Measurements from ENCODE around the gene IPO9. TPM values are rescaled to one million over a fixed set of nuclear protein-coding genes. Genes with fewer than 3 reads are reported as not detected.
A peak's percentile ranks its signal among the peaks of the same experiment; 100 is the strongest.

IPO9 gene
- total RNA-seq, 1 donor from 2014 or later = 17.2 TPM

DNA sequence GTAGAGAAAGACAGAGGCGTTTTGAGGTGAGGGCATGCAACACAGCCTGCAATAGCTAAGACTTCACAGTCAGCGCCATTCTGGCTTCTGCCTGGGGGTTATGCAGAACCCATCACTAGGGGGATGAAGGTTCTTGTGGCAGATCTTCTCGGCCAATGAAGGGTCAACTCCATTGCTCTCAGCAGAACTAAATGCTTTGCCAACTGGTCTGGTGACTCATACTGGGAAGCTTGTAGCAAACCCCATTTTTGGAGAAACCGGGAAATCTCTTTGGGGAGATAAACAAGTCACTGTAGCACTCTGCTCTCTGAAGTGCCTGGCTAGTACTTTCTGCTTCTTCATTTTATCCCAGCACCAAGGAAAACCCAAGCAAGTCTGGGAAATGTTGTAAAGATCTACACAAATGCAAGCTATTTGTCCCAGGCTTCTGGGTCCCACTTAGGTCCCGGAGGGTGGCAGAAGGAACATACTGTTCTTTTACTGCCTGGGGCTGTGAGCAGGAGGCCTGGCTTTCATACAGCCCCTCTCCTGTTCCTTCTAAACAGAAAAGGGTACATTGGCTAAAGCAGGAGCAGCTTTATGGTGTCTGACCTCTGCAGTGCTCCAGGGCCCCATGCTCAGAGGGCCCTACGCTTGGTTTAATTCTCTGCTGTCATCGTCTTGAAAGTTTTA, 88.5 kb downstream of the IPO9 start:
- DNase-seq = no peak
- intact Hi-C loops (cut with DNase I) = no loop called here

DNA sequence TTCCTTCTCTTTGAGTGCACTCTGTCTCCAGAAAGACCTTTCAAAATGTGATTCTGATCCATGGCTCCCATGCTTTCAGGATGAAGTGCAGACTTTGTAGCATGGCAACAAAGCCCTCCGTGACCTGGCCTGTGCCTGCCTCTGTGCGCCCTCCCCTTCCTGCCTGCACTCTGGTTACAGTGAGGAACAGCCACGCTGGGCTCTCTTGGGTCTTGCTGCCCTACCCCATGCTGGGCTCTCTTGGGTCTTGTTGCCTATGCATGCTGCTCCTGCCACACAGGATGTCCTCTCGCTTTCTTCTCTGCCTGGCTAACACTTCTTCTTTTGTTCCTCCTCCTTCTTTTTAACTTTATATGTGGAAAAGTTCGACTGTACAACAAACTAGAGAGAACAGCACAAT, 89.4 kb downstream of the IPO9 start:
- no peak for DNase-seq
- intact Hi-C loops (cut with DNase I) = no loop called here
- ATAC-seq (ENCODE audit: poor library complexity) = no peak

More for the DNA sequence above, 88.5 kb downstream of the IPO9 start:
- peak; percentile 82 for ATAC-seq (ENCODE audit: poor library complexity)

DNA sequence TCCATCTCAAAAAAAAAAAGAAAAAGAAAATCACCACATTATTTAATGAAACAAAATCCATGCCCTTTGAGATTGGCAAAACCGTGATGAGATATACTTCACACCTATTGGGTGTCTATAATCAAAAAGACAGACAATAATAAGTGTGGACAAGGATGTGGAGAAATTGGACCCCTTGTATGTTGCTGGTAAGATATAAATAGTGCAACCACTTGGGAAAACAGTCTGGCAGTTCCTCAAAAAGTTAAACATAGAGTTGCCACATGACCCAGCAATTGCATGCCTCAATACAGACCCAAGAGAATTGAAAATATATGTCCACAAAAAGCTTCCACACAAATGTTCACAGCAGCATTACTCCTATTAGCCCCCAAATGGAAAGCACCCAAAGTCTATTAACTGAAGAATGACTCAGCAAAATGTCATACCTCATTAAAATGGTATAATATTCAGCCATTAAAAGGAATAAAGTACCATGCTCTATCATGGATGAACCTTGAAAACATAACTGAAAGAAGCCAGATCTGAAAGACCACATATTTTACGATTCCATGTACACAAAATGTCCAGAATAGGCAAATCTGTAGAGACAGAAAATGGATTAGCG, 93.1 kb downstream of the IPO9 start:
- intact Hi-C loops (cut with DNase I) = no loop called here
- ATAC-seq (ENCODE audit: poor library complexity) (no peak), DNase-seq (no peak)

DNA sequence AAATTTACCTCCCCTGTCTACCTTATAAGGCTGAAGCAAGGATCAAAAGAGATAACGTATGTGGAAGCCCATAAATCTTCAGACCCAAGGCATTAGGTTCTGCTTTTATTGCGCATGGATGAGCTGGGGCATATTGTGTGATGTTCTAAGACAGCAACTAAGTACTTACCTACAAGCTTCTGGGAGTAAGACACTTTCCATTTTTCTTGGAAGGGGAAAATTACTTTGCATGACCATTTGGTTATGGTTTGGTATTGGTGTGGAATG, 96.3 kb downstream of the IPO9 start:
- intact Hi-C loops (cut with DNase I) = no loop called here
- ATAC-seq (ENCODE audit: poor library complexity) (no peak), DNase-seq (no peak)

DNA sequence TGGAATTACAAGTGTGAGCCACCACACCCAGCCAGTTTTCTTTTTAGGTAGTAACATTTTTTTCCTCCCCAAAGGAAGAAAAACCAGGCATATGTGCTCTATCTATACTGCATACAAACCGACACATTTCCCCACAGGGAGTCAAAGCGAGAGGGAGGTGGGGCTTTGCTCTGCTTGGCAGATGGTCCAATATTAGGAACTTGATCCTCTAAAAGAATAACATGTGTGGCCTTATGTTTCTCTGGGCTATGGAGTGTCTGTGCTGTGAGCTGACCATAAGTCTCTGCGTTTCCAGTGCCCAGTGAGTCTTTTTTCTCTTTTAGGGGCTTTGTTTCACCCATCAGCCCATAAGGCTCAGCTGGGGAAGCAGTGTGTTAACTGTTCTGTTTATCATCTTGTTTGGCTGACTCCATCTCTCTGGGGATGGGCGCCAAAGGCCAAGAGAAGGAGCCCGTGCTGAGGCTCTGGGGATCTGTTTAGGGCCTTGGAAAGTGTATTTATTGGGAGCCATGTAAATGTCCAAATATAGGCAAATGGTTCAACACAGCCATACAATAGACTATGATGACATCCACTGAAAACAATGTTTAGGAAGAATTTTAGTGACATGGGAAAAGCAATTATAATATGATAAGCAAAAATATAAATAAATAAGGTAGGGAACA, 97.2 kb downstream of the IPO9 start:
- intact Hi-C loops (cut with DNase I) = no loop called here
- ATAC-seq (ENCODE audit: poor library complexity) (peak; percentile 43), DNase-seq (no peak)

DNA sequence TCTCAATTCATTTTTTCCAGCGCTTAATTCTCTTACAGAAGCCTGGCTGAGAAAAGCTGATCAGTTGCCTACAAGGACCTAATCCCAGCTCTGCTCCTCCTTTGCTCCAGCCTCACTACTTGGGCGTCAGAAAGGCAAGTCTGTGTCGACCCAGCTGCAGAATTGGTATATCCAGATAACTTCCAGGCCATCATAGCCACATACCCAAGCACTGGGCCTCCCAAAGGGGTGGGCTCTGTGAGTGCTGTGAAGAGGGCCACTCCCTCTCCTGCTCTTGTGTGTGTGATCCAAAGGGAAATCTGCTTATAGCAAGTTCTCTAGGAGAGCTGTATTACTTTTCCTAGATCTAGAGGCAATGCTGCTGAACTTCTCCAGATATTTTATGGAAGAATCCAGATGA, 99.3 kb downstream of the IPO9 start:
- intact Hi-C loops (cut with DNase I) = no loop called here
- DNase-seq (no peak), ATAC-seq (ENCODE audit: poor library complexity) (no peak)

DNA sequence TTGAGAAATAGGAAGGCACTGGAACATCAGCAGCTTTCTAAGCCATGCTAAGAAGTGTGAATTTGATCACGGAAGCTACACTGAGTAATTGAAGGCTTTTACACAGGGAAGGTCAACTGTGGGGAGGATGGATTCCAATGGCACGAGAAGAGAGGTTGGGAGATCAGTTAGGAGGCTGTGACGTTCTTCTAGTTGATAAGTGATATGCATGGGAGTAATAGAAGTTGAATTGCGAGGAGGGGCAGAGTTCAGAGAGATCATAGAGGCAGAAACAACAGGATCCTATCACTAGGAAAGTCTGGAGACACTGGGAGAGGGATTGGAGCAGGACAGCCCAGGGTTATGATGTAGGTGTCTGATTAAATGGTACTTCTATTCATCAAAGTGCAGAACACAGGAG, 101.2 kb downstream of the IPO9 start:
- ATAC-seq (ENCODE audit: poor library complexity) = no peak
- intact Hi-C loops (cut with DNase I) = no loop called here
- DNase-seq = no peak

DNA sequence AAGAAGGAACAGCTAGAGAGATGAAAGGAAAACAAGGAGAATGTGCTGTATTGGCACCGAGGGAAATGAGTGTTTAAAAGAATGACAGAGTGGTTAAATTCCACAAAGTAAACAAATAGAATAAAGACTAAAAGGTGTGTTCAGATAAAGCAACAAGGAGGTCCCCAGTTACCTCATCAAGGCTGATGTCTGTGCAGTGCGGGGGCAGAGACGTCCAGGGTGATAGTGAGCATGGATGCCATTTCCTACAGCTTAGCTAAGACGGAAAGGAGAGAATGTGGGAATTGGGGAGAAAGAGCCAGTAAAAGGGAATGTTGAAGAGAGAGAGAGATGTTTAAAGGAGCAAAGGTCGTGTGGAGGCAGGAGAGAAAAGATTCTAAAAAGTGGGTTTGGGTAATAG, 101.8 kb downstream of the IPO9 start:
- no peak for ATAC-seq (ENCODE audit: poor library complexity)
- intact Hi-C loops (cut with DNase I) = no loop called here
- no peak for DNase-seq

Small RNA genes within 50 kb of the gene (microRNA-seq; reads per million reads assigned to microRNA genes)
- not detected for gene MIR1231
- gene MIR6739 = not detected

Other genes starting within 250 kb of the IPO9 start
- gene SHISA4, start 59.7 kb downstream of the IPO9 start, total RNA-seq = 162 TPM
- gene LMOD1, start 117.4 kb downstream of the IPO9 start, total RNA-seq = 9.6 TPM
- gene TIMM17A, start 126.3 kb downstream of the IPO9 start, total RNA-seq = 76.5 TPM
- gene RNPEP, start 153.5 kb downstream of the IPO9 start, total RNA-seq = 15.4 TPM
- 0.65 TPM for gene ELF3, start 181.4 kb downstream of the IPO9 start, total RNA-seq